Ureter (tissue), 1 donor: Measurements from ENCODE around the gene EFNA1. TPM values are rescaled to one million over a fixed set of nuclear protein-coding genes. Genes with fewer than 3 reads are reported as not detected.
A peak's percentile ranks its signal among the peaks of the same experiment; 100 is the strongest.

Source experiments
- DNase-seq: peaks from one replicate; pipeline ENCODE4 v3.0.0-alpha.2; 2020; ENCODE audit warnings: low spot score
- total RNA-seq: library from RNA; stranded (reverse); gene quantifications from one replicate; pipeline ENCODE4 v1.2.4, GENCODE V29; 2023
- donor health status: DM: yes; HTN: yes; CAD: no.

EFNA1 gene
- total RNA-seq, 1 donor from 2014 or later, result 111 TPM

DNA sequence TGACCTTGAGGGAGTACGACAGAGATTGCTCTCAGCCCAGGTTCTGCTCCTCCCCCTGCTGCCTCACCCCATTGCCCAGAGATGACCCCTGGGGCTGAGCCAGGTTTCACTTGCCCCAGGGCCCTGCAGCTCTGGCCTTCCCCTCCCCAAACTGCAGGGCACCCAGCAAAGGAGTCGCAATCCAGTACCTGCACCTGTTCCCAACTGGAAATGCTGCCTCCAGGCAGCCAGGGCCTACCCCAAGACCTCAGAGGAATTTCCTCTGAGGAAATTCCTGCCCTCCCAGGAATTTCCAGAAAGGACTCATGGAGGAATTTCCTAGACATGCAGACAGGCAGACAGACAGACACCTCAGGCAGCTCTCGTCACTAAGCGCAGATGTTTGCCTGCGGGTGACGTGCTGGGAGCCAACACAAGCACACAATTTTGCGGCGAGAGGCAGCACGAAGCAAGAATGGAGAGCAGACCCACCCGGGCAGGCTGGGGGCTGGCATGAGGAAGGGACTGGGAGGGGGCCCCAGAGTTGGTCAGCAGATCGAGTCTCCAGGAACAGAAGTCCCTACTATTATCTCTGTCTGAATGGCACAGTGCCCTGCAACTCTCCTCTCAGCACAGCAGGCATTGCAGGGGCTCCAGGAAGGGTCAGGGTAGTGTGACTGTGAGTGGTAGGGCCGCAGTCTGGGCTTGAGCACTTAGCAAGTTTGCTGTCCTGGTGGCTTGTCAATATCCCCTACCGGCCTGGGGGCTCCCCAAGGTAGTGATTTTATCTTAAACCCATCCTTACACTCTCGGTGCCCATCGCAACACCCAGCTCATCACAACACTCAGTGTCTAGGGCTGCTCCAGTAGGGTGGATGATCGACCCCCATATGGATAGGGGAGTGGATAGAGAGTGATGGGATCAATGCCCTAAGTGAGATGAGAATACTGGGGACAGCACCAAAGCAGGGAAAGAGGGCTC is 2.9 kb upstream of the EFNA1 start:
- DNase-seq, result no peak

DNA sequence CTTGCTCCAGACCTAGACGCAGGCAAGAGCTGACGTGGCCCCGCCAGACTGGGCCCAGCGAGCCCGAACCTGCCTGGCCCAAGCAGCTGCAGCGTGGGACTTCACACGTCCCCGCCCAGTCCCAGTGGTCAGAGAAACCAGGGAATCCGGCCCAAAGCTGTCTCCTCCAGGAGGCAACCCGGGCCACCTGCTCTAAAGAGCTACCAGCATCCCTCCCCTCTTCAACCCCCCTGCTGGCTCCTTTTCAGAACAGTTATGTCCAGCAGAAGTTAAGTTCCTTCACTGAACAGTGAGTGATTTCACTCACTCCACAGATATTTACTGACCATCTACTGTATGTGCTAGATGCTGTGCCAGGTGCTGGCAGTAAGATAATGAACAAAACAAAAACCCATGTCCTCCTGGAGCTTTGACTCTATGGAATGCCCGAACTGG is 2.1 kb upstream of the EFNA1 start:
- peak; percentile 70 for DNase-seq

DNA sequence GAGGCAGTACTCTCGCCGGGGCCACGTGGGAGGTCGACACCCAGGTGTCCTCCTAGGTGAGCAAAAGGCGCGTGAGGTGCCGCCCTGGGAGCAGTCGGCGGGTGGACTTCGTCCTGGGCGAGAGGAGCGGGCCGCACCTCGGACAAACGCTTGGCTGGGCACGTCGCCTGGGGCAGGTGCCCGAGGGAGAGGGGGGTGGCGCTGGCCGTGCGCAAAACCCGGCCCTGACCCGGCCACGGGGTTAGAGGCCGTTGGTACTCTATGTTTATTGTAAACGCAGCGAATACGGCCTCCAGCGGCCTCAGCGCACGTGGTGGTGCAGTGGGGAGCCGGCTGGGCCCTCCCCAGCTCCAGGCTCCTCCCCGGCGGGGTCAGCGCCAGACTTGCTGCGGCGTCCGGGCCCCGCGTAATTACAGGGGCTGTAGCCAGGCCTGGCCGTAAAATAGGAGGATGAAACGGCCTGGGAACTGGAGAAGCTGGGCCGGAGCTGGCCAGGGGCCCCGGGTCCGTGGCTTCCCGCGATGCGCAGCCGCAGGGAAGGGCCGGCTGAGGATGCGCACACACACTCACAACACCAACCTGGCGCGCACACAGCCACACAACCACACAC is 1.6 kb upstream of the EFNA1 start:
- peak; percentile 66 for DNase-seq

DNA sequence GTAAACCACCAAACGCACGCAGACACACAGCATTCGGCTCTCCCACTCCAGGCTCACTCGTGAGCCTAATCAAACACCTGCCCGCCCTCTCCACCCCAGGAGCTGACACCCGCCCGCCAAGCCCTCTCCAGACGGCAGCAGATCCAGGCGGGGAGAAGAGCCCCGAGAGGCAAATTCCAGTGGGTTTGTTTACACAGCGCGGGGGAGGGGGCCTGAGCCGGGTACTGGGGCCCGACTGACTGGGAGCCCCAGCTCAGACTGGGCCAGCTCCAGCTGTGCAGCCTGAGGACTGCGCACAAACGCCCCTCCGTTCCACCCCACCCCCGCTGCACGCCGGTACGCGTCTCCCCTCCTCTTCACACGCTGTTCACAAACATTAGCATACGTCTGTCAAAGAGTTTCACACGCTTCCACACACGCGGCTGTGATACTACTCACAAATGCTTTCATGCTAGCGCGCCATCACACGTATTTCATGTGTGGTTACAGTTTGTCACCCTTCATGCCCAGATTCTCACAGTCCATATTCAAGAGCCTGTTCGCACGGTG is 1.0 kb upstream of the EFNA1 start:
- peak; percentile 58 for DNase-seq

DNA sequence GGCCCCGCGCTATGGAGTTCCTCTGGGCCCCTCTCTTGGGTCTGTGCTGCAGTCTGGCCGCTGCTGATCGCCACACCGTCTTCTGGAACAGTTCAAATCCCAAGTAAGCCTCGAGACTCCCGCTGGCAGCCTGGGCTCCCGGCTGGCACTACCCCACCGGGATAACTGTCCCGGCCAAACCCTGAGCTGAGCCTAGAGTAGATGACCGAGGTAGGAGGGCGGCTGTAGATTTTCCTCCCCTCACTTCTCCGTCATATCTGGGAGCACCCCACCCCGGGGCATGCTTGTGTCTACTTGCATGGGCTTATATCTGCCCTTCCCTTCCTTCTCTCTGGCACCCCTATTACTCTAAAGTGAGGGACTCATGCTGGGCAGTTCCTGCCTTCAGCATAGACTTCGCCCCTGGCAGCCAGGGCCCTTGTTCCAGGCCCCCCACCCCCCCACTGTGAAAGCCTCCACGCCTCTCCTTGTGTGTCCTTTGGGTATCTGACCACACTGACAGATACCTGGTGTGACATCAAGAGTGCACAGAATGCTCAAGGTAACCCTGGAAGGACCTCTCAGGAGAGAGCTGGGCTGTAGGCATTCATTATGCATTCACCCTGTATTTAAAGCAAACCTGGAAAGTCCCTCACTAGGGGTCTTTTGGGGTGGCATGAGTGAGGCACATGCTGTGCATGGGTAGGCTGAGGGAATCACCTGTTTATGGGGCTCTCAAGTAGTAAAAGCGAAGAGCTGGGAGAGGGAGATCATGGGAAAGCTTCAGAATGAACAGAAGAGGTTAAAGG is 485 bp downstream of the EFNA1 start:
- no peak for DNase-seq

DNA sequence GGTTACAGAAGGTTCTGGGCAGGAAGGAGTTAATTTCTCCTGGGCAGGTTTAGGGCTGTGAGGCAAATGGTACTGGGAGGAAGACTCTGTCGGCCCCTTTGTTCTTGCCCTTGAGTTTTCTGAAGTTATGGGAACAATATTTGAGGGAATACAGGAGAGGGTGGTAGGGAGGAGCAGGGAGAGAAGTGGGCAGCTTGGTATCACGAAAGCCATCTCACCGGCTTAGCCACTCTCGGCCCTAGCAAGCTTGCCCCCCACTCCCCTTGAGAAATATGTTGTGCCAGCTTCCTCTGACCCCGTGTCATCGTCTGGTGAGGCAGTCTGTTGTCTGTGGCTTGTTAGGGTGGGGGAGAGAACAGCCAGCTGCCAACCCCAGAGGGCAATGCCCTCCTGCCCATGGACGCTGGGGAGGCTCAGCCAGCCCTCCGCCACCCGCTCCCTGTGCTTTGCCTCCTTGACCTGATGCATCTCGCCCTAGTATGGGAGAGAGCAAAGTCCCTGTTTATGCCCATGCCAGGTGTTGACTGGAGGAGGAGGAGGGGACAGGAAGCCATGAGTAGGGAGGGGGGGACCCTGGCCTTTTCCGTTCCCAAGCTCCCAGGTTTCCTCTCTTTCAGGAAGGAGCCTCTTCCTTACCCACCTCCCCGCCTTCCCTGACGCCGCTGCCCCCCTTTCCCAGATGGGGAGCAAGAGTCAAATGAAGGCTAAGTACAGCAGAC is 1.2 kb downstream of the EFNA1 start:
- peak; percentile 60 for DNase-seq

DNA sequence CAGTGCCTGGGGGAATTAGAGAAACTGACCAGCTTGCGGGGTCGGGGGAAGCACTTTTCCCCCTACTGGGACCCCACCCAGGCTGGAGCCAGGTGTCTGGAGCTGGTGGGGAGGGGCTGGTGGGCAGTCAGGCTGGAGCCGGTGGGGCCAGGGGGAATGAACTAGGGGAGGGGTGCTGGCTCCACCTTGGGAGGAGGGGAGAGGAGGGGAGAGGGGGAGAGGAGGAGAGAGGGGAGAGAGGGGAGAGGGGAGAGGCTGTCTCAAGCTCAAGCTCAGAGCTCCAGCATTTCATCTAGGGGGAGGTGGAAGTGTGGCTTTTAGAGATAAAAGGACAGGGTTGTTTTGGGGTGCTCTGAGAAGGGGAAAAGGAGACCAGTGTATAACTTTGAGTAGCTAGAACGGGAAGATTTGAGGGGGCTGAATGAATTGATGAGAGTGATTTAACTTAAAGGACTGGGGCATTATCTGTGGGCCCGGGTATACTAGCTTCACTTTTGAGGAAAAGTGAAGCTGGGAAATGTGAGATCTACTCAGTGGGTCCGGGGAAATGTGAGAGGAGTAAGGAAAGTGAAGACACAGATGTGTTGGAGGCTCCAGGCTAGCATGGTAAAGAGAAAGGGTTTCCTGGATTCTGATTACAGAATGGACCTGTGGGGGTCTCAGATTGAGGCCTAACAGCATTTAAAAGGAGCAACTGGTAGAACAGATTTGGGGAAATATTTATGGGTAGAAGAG is 2.8 kb downstream of the EFNA1 start:
- DNase-seq, result no peak

DNA sequence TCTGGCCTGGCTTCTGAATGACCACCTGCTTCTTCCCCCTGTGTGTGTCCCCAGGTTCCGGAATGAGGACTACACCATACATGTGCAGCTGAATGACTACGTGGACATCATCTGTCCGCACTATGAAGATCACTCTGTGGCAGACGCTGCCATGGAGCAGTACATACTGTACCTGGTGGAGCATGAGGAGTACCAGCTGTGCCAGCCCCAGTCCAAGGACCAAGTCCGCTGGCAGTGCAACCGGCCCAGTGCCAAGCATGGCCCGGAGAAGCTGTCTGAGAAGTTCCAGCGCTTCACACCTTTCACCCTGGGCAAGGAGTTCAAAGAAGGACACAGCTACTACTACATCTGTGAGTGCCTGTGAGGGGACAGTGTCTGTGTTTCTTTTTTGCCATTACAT is 3.6 kb downstream of the EFNA1 start:
- DNase-seq, result no peak

DNA sequence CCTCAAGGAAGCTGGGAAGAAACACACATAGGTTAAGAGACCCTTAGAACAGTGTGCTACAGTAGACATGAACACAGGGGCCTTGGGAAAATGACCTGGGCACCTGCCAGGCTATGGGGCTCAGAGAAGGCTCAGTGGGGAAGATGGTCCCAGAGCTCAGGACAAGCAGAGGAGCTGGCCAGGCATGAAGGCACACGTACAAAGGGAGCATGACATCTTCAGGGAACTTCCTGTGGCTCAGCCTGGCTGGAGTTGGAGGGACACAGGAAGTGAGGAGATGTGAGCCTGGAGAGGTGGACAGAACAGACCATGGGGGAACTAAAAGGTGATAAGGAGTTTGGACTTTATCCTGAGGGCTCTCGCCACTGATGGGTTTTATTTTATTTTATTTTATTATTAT is 4.2 kb downstream of the EFNA1 start:
- no peak for DNase-seq

DNA sequence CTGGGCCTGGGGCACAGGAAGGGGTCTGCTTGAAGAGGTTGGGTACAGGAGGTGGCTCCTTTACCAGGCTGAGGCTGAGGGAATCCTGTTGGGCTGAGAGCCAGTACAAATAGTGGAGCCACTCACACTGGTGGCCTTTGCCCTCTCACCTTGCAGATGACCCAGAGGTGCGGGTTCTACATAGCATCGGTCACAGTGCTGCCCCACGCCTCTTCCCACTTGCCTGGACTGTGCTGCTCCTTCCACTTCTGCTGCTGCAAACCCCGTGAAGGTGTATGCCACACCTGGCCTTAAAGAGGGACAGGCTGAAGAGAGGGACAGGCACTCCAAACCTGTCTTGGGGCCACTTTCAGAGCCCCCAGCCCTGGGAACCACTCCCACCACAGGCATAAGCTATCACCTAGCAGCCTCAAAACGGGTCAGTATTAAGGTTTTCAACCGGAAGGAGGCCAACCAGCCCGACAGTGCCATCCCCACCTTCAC is 6.2 kb downstream of the EFNA1 start:
- no peak for DNase-seq

DNA sequence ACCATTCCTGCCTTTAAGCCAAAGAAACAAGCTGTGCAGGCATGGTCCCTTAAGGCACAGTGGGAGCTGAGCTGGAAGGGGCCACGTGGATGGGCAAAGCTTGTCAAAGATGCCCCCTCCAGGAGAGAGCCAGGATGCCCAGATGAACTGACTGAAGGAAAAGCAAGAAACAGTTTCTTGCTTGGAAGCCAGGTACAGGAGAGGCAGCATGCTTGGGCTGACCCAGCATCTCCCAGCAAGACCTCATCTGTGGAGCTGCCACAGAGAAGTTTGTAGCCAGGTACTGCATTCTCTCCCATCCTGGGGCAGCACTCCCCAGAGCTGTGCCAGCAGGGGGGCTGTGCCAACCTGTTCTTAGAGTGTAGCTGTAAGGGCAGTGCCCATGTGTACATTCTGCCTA is 6.6 kb downstream of the EFNA1 start:
- DNase-seq, result no peak

DNA sequence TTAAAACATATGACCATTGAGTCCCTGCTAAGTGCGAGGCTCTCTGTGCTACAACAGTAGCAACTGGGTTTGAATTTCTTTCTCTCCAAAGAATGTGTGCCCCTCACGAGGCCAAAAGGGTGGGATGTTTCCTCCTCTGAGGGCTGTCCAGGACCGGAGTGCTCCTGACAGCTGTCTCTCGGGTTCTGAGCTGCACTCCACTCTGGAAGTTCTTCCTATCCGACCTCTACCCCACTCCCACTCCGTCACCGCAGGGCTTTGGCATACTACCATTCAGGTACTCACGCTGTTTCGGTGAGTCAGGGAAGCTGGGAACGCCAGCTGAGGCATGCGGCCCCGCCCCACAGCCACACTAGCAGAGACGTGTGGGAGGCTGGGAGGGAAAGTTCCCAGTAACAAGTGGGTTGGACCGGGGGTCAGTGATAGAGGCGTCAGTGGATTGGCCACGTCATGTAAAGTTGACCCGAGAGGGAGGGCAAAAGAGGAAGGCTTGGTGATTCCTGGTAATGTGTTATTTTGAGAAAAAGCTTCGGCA is 7.3 kb downstream of the EFNA1 start:
- DNase-seq, result peak; percentile 94

DNA sequence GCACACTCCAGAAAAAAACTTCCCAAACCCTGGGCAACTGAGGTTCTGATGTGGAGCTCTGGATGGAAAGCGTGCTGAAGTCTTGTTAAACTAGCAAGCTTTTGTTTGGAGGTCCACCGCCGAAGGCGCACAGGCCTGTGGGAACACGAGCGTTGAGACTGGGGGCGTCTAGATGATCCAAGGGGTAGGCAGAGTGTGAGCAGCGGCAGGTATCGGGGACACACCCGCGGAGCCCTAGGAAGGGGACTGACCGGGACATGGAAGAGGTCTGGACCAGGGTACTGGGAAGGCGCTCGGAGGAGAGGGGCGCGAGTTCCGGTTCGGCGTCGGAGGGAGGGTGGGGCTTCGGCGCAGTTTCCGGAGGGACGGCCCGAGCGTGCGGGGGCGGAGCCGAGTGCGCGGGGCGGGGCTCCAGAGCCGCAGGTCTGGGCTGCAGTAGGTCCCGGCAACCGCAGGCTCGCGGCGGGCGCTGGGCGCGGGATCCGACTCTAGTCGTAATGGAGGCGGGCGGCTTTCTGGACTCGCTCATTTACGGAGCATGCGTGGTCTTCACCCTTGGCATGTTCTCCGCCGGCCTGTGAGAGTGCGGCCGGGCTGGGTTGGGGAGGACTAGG is 7.8 kb downstream of the EFNA1 start, which contains the start of gene SLC50A1:
SLC50A1 (plus strand) TSS at position 438 of the 614 bp plus-strand sequence; CDS start at position 498, 60 bp downstream.
- peak; percentile 96 for DNase-seq

DNA sequence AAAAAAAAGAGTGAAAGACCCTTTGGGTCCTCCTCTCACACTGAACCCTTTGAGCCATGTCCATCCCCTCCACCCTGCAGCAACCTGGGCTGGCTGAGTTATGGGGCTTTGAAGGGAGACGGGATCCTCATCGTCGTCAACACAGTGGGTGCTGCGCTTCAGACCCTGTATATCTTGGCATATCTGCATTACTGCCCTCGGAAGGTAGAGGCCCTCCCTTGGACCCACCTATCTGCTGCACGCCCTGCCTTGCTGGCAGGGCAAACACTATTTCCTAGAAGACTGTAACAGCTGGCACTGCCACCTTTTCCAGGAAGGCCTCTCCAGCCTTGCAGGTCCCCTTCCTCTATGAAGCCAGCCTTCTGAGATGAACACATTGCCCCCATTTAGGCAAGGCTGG is 9.1 kb downstream of the EFNA1 start:
- no peak for DNase-seq

DNA sequence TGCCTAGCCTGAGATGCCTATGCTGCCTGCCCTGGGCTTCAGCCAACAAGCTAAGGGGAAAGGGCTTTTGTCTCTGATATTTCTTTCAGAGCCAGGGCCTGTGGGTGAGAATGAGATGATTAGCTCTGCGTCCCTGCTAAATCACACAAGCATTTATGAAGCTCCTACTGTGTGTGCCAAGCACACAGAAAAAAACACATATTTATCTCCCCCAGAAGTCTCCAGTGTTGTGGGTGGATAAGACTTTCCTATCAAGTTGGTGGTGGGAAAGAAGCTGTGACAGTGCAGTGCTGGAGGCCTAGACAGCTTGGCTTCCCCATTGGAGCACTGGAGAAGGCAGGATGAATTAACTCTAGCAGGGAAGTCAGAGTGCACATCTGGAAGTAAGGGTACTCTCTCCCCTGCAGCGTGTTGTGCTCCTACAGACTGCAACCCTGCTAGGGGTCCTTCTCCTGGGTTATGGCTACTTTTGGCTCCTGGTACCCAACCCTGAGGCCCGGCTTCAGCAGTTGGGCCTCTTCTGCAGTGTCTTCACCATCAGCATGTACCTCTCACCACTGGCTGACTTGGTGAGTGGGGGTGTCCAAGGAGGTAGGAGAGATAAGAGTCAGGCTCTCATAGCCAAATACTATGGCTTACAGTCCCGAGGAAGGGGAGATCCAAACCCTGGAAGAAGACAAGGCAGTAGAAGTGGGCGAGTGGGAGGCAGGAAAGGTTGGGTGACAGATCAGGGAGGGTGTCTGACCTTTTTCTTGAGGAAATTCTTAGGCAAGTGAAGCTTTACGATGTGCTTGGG is 9.7 kb downstream of the EFNA1 start:
- DNase-seq, result no peak

DNA sequence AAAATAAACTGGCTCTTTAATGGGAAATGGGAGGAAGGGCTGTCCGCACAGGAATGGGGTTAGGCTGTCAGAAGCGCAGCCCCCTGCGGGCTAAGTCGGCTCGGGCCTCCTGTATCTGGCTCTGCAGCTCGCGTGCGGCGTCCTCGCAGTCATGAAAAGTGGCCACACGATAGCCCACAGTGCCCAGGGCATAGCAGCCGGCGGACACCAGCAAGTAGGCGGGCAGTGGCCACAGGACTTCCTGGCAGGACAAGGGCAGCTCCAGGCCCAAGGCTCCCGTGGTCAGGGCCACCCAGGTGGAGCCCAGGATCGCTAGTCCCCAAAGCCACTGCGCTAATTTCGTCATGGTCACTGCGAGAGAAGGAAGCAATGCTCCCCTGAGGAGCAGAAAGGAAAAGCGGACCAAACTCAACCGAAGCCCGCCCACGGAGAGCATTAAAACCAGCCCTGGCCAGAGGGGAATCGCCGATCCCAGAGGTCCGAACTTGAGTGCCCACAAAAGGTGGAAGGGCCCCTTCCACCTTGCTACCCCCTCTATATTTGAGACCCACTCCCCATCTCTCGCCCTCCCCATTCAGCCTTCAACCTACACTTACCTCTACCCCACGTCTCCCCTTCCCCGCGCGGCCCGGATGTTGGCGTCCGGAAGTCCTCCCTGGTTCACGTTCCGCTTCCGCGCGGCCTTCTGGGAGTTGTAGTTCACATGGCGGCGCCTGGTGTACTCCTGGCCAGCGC is 12.4 kb downstream of the EFNA1 start, which contains the start of gene DPM3:
DPM3 (minus strand) TSS at position 637 of the 735 bp plus-strand sequence; CDS start at position 346, 291 bp downstream.
- peak; percentile 93 for DNase-seq

DNA sequence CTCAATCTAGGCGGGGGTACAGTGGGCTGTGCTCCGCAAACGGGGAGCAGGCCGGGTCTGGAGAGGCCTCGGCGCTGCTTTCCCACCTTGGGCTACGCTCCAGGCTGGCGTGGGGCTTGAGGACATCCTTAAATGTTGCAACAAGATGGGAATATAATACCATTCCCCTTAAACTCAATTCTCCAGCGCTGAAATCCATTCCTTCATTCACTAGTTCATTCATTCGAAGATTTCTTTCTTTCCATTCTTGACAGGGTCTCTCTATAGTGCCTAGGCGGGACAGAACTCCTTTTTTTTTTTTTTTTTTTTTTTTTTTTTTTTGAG is 12.9 kb downstream of the EFNA1 start:
- no peak for DNase-seq

DNA sequence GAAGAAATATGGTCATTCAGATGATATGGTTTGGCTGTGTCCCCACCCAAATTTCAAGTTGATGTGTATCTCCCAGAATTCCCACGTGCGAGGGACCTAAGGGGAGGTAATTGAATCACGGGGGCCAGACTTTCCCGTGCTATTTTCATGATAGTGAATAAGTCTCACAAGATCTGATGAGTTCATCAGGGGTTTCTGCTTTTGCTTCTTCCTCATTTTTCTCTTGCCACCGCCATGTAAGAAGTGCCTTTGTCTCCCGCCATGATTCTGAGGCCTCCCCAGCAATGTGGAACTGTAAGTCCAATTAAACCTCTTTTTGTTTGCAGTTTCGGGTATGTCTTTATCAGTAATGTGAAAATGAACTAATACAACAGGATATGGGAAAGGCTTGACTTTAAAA is 14.1 kb downstream of the EFNA1 start:
- DNase-seq, result no peak
